NOMO-1 treated with dmso at 0.1 percent for 144 hours (cell line): ENCODE data around the gene WASHC4.

Source experiments
- DNase-seq: peaks from one replicate; lab custom pipeline; 2025; ENCODE audit not compliant: unreplicated experiment; lab: John Stamatoyannopoulos, UW

The WASHC4 gene

DNA sequence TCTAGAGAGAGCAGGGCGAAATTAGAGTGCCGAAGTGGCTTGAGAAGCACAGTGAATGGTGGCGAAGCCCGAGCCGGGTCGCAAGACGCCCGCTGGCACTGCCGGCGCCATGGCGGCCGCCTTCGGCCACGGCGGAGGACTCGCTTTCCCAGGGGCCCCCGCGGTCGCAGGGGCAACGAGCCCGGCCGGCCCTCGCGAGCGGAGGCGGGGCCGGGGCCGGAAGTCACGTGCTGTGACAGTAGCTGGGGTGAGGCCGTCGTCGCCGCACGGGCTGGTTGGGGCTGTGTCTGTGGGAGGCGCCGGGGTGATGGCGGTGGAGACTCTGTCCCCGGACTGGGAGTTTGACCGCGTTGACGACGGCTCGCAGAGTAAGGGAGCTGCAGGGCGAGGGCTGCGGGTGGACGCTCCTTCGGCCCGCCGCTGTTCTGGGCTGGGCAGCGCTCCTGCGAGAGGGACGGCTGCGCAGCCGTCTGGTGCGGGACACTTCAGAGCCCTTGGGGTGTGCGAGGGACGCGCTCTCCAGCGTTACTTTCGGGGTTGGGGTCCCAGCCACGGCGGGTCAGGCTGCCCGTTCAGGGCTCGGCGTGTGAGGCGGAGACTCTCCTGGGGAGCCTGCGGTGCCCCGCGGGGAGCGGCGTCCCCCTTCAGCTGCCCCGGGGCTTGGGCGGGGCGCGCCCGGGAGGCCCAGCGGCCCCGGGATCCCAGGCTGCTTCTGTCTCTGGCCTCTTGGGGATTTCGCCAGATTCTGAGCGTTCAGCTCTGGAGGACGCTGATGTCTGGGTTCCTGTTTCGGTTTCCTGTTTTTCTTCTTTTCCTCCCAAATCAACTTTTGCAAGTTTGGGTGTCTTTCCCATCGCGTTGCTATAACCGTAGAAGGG lies at the start of gene WASHC4:
Gene WASHC4, plus strand, starts transcription at position 238 of the 878 bp plus-strand sequence. Its CDS starts 70 bp downstream, at position 308.
- DNase-seq: peak; percentile 94

DNA sequence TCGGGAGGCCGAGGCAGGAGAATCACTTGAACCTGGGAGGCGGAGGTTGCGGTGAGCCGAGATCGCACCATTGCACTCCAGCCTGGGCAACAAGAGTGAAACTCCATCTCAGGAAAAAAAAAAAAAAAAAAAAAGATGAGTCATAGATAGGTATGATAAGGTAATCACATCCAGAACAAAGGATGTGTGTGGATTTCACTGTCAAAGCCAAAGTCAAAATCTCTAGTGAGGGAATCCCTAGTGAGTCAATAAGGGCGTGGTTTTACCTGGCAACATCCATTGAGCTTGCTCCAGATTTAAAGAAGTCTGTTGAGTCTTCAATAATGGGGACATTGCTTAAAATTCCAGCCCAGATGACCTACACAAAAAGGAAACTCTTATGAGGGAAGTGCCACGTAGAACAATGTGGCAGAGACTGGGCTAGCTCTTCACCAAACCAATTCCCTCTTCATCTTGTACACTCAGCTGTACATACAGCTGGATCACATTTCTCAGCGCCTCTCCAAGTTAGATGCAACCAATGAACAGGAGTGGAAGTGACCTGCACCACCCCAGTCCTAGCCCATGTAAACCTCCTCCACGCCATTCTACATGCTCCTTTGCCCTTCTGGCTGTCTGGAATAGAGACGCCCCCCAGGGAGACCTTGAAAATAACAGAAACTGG lies 46.7 kb upstream of the WASHC4 start:
- DNase-seq: no peak

DNA sequence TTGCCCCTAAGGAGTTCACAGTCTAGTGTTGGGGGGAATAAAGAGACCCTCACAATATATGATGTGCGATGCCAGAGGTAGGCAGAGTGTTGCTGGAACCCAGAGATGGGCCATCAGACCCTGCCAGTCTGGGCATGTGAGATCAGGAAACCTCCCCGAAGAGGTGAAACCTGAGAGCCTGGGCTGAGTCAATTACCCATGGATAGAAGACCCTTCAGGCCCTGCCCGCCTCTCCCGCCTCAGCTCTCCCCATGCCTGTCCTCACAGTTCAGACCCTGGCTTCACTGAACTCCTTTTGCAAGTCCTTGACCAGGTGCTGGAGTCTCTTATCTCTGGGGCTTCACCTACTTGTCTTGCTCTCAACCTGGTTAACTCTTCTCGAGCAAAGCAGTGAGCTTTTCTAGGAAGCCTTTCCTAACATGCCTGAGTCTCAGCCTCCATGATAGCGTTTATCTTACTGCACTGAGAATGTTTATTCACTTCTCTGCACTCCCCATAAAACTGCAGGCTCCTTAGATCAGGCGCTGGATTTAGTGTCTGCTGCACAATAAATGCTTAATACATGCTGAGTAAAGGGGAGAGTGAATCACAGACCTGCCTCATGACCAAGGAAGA lies 42.9 kb upstream of the WASHC4 start:
- no peak for DNase-seq

GRCh38 chr12:105067511-105068031 lies 40.0 kb upstream of the WASHC4 start:
- no peak for DNase-seq

- no peak for DNase-seq
Measured at GRCh38 chr12:105069936-105070702, 37.4 kb upstream of the WASHC4 start.

DNA sequence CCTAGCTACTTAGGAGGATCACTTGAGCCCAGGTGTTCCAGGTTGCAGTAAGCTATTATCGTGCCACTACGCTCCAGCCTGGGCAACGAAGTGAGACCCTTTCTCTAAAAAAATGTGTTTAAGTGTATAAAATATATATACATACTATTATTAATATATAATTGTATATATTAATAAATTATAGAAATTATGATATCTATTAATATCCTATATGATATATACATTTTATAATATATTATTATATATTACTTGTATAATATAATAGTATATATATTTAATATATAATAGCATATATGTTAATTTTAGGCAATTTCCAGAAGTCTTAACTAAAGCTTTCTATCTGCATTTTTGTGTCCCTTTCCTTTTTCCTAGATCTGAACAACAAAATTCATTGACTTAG lies 35.5 kb upstream of the WASHC4 start:
- DNase-seq: no peak

- DNase-seq: no peak
Measured at GRCh38 chr12:105072888-105073488, 34.5 kb upstream of the WASHC4 start.

DNA sequence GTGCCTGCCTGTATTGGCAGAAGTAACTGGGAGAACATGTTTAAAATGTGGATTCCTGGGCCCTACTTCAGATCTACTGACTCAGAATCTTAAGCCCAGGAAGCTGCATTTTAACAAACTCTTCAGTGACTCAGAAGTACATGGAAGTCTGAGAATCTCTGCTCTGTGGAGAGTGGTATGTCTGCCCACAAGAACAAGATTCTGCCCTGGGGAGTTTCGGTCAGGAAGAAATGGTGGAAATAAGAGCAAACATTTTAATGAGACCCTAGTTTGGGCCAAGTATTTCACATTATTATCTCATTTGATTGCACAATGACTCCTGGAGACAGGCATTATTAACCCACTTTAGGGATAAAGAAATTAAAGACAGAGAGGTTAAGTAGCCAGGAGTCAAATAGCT lies 31.4 kb upstream of the WASHC4 start:
- no peak for DNase-seq

DNA sequence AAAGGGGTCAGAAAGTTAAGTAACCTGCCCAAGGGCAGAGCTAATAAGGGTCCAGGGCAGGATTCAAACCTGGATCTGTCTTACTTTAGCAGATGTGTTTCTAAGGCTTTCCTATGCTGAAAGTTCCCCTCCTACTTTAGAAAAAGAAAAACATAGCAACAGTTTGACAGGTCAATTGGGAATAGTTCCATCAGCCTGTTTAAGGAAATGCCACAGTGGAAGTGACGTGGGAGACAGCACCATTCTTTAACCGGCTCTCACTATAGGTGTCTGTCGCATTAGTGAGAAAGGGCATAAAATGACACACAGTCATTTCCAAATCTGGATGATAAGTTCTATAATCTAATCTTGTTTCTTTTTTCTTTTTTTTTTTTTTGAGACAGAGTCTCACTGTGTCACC lies 30.6 kb upstream of the WASHC4 start:
- no peak for DNase-seq

DNA sequence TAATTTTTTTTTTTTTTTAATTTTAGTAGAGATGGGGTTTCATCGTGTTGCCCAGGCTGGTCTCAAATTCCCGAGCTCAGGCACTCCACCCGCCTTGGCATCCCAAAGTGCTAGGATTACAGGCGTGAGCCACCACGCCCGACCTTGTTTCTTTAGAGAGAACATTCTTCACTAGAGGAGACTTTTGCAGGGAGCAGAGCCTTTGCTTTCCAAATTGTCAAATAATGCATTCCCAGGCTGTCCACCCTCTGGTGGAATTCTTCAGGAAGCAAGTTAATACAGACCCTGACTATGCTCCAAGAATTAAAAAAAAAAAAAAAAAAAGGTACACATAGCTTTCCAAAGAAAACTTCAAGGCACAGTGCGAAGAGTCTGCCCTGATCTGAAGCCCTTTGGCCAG lies 30.1 kb upstream of the WASHC4 start:
- DNase-seq: no peak

DNA sequence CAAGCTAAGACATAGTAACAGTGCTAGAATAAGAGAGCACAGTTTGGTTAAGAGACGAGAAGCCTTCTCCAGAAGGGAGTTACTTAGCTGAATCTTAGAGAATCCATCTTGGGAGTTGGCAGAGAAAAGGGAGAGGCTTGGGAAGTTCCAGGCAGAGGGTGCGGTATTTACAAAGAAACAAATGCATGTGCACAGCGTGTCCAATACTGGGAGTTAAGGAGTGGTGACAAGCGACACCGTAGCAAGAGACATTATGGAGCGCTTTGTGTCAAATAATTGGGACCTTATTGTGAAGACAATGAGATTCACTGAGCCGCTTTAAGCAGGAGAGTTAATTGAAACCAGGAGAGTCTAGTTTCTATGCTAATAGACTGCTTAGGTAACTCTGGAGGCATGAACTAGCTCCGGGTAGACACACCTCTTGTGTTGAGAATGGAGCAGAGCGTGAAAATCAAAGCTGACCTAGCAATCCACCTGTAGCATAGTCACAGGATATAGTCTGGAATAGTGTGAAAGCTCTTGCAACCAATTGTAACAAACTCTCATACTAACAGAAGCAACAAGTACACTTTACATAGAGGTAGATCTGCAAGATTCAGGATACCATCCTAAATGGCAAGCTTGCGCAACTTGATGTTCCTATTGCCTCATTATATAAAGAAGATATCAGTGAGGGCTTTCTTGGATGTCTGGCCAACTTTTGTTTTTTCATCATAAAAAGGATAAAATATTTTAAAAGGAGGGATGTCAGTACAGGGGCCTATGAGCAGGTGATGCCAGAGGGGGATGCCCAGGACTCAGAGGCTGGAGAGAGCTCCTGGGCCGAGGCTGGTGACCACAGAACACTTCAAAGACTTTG lies 28.6 kb upstream of the WASHC4 start:
- DNase-seq: no peak

DNA sequence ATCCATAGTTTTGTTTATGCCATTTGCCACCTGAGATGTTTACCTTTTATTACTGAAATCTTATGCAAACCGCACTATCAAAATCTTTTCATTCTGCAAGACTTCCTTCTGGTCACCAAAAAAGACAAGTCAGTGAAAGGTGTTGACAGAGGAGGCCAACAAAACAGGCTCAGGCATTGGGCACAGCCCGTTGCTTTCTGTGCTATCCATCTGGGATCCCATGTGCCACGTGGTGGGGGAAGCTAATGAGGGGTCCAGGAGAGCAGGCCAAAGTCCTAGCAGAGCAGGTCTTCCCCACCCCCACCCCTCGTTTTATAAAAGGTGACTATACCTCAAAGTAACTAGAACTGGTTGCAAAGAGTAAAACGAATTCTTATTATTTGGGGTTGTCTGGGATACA lies 24.5 kb upstream of the WASHC4 start:
- no peak for DNase-seq

GRCh38 chr12:105083551-105084105 lies 23.9 kb upstream of the WASHC4 start:
- peak; percentile 6 for DNase-seq

DNA sequence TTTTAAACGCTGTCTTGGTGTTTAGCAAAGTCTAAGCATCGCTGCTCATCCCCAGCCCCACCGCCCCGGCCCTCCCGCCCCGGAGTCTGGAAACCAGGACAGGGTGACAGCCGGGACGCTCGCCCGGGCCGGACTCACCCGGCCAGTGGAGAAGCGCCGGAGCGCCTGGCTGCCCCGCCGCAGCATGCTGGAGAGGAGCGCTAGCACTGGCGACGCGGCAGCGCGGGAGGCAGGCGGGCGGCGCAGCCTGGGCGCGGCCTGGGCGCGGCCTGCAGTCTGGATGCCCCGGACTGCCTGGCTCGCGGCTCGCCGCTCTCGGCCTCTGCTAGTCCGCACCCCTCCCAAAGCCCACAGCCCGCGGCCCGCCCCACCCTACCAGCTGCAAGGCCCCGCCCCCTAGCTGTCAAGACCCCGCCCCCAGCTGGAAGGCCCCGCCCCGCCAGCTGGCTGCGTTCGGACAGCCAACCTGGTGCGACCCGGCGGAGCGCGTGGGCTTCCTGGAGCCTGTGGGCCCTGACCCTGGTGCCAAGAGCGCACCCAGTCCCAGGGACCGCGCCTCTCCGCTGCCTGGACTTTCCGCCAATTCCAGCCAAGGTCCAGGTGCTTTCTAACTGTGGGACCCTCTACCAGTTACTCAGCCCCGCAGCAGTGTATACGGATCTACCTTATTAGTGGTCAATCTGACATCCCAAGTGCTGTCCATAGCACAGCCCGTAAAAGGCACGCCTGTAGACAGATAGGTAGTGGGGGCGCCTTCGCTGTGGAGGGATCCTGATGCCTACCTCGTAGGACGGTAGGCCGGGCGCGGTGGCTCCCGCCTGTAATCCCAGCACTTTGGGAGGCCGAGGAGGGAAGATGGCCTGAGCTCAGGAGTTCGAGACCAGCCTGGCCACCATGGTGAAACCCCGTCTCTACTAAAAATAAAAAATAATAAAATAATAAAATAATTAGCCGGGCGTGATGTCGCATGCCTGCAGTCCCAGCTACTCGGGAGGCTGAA lies 23.0 kb upstream of the WASHC4 start, which contains the start of gene ALDH1L2:
Gene ALDH1L2, minus strand, starts transcription at position 208 of the 1,000 bp plus-strand sequence. Its CDS starts 22 bp downstream, at position 186.
- peak; percentile 25 for DNase-seq

DNA sequence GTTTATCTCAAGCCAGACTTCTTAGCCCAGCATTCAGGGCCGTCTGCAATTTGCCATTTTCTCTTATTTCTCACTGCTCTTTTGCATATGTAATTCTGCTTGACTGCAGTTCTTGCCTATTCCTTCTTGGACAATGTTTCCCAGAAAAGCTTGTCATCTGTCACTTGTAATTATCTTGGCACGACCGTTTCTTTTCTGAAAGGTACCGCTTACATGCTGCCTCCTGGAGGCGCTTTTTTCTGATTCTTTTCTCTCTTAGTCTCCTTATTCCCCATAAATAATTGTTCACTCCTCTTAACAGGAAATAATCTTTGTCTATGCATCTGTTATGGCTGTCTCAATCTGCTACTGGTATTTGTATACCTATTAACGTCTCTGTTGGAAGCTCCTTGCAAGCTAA lies 22.0 kb upstream of the WASHC4 start:
- no peak for DNase-seq

DNA sequence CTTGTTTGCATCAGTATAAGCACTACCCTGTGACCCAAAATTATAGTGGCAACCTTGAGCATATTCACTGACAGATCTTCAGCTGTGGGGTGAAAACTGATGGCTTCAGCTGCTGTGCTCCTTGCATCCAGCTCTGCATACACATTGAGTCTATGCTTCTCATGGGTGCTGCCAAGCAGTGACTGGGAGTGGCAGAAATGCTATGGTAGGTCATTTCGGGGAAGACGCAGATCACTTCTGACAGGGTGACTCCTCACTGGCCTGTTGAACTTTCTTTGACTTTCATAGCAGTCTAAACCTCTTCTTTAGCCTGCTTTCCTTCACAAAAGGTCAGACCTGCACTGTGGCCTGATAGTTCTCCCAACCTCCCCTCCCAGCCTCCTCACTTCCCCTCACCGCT lies 17.7 kb upstream of the WASHC4 start:
- no peak for DNase-seq

GRCh38 chr12:105090361-105090760 lies 17.2 kb upstream of the WASHC4 start:
- DNase-seq: no peak
